DMS114 treated with DMSO at 0.1 percent for 48 hours (cell line): ENCODE measurements around the gene ST3GAL3.

Experiments used
- DNase-seq: peaks from one replicate; lab custom pipeline; 2025; ENCODE audit not compliant: unreplicated experiment; lab: John Stamatoyannopoulos, UW

The ST3GAL3 gene

GRCh38 chr1:43958351-43959255 lies 251.3 kb downstream of the ST3GAL3 start:
- DNase-seq = no peak

- no peak for DNase-seq
These were observed 253.5 kb downstream of the ST3GAL3 start for GRCh38 chr1:43960798-43961197.

- no peak for DNase-seq
These were observed 254.4 kb downstream of the ST3GAL3 start for GRCh38 chr1:43961692-43962091.

- no peak for DNase-seq
These were observed 255.0 kb downstream of the ST3GAL3 start for GRCh38 chr1:43962324-43962723.

- no peak for DNase-seq
These were observed 255.7 kb downstream of the ST3GAL3 start for GRCh38 chr1:43963006-43963405.

- DNase-seq = no peak
These were observed 256.6 kb downstream of the ST3GAL3 start for GRCh38 chr1:43963890-43964289.

GRCh38 chr1:43965316-43965715 lies 258.0 kb downstream of the ST3GAL3 start:
- DNase-seq = no peak

GRCh38 chr1:43968348-43968948 lies 261.1 kb downstream of the ST3GAL3 start:
- DNase-seq = no peak

GRCh38 chr1:43969416-43969745 lies 262.0 kb downstream of the ST3GAL3 start:
- no peak for DNase-seq

- peak; percentile 97 for DNase-seq
These were observed 262.6 kb downstream of the ST3GAL3 start, which contains the start of gene DPH2 for GRCh38 chr1:43969746-43970466. TSS of gene DPH2 (plus strand) at chr1:43970010. CDS start at chr1:43970176, 166 bp downstream.

- no peak for DNase-seq
These were observed 263.2 kb downstream of the ST3GAL3 start for GRCh38 chr1:43970502-43970901.

- DNase-seq = no peak
These were observed 263.6 kb downstream of the ST3GAL3 start for GRCh38 chr1:43970911-43971310.

- DNase-seq = no peak
These were observed 264.1 kb downstream of the ST3GAL3 start for GRCh38 chr1:43971336-43971980.

- DNase-seq = no peak
These were observed 266.7 kb downstream of the ST3GAL3 start for GRCh38 chr1:43973981-43974442.

- peak; percentile 90 for DNase-seq
These were observed 267.3 kb downstream of the ST3GAL3 start, which contains the start of gene ATP6V0B for GRCh38 chr1:43974443-43975248. TSS of gene ATP6V0B (plus strand) at chr1:43974960. CDS start at chr1:43975041, 81 bp downstream.

GRCh38 chr1:43975249-43975961 lies 268.1 kb downstream of the ST3GAL3 start:
- no peak for DNase-seq

- no peak for DNase-seq
These were observed 268.7 kb downstream of the ST3GAL3 start for GRCh38 chr1:43976045-43976444.

GRCh38 chr1:43976890-43977289 lies 269.6 kb downstream of the ST3GAL3 start:
- DNase-seq = no peak
